Activated CD8-positive, alpha-beta memory T cell treated with anti-CD3 and anti-CD28 coated beads, Interleukin-2, amount 50 U/mL, for 24 hours (primary cell): ENCODE measurements around the gene STX12.
"Not testable (repeated sequence)": the region's sequence is repeated elsewhere in the genome, so short reads cannot be mapped to it uniquely, and the experiment has no call there.

Source experiments
- DNase-seq: peaks from one replicate; pipeline ENCODE4 v3.0.0-alpha.2; 2020; ENCODE audit errors: extremely low read depth

STX12 gene

DNA sequence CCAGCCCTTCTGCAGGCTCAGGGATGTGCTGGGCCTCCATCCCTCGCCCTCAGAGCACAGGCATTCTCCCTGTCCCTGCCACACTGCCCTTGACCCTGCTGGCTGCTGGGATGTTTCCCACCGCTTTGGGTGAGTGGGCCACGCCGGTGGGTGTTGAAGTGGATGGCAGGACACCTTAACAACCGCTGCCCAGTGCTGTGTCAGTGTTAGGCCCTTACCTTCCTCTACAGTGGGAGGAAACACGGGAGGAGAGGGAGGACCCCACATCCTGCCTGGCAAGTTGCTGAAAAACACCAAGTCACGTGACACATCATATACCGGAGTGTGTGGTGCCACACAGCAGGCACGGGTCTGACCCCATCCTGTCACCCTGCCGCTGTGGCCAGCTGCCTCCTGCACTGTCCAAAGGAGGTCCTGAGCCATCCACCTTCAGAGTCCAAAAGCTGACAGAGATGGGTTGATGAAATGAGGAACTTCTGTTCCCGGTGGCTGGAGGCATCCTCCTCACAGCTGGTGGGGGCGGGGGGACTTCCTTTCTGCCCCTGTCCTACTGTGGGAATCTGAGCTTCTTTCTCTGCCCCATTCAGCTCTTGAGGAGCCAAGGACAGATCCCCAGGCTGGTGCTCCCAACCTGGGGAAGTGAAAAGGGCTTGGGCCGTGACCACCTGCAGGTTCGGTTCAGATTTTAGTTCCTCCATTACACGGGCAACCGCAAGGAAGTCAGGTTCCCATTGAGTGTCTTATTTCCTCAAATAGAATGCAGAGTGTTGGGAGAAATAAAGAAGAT is 96.1 kb downstream of the STX12 start:
- no peak for DNase-seq

GRCh38 chr1:27869719-27870085 is 96.7 kb downstream of the STX12 start:
- DNase-seq: no peak

DNA sequence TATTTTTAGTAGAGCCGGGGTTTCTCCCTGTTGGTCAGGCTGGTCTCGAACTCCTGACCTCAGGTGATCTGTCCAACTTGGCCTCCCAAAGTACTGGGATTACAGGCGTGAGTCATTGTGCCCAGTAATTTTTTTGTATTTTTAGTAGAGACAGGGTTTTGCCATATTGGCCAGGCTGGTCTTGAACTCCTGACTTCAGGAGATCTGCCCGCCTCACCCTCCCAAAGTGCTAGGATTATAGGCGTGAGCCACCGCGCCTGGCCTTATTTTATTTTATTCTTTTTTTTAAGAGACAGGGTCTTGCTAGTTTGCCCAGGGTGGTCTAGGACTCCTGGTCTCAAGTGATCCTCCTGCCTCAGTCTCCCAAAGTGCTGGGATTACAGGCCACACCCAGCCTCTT is 98.1 kb downstream of the STX12 start:
- DNase-seq: not testable (repeated sequence)

DNA sequence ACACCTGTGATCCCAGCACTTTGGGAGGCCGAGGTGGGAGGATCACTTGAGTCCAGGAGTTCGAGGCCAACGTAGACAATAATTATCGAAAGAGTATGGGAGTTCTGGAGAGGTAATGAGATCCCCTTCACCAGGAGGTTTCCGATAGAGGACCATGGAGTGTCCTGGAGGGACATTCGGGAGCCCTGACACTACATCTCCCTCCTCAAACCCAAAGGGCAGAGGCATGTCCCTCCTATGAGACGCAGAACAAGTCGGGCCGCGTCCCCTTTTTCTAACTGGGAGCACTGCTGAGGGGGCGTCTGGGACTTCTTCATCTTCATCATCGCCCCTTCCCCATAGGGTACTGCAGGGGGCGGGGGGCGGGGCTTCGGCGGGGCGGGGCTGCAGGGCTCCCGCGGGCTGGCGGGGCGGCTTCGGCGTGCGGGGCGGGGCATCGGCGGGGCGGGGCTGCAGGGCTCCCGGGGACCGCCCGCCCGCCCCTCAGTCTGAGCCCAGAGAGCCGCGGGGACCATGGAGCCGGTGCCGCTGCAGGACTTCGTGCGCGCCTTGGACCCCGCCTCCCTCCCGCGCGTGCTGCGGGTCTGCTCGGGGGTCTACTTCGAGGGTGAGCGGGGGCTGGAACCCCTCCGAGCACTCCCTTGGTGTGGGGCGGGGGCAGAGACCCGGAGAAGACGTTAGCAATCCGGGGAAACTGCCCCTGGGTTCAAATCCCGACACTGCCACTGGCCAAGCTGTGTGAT is 99.2 kb downstream of the STX12 start, which contains the start of gene THEMIS2:
TSS of gene THEMIS2 (plus strand) at position 486 of the 743 bp plus-strand sequence. CDS start at position 514, 28 bp downstream.
- DNase-seq: peak; percentile 44

DNA sequence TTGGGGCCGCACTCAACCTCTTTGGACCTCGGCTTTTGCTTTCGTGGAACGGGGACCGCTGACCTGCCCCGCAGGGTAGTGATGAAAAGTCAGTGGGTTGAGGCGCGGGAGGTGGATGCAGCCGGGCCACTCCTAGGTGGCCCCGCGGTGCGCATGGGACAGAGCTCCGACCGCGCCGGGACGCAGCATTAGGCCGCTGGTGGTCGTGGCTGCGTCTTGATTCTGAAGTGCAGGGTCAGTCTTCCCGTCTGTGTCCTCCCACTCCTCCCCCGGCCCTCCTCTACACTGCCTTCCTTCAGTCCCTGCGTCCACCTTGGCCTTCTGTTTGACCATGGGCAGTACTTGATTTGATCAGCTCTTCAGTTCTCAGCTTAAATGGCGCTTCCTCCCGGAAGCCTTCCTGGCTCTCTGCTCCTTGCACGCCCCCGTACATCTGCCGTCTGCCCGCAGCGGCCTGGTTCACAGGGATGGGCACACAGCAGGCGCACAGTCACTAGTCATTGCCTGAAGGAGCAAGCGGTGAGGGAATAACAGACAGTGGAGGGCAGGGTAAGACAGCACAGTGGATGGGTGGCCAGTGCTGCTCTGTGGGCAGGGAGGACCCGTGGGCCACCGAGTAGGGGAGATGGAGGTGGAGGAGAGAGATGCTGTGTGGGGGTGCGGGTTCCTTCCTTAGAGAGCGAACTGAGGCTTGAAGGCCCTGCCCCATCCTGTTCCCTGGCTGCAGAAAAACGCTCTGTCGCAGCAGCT is 100.0 kb downstream of the STX12 start:
- no peak for DNase-seq

DNA sequence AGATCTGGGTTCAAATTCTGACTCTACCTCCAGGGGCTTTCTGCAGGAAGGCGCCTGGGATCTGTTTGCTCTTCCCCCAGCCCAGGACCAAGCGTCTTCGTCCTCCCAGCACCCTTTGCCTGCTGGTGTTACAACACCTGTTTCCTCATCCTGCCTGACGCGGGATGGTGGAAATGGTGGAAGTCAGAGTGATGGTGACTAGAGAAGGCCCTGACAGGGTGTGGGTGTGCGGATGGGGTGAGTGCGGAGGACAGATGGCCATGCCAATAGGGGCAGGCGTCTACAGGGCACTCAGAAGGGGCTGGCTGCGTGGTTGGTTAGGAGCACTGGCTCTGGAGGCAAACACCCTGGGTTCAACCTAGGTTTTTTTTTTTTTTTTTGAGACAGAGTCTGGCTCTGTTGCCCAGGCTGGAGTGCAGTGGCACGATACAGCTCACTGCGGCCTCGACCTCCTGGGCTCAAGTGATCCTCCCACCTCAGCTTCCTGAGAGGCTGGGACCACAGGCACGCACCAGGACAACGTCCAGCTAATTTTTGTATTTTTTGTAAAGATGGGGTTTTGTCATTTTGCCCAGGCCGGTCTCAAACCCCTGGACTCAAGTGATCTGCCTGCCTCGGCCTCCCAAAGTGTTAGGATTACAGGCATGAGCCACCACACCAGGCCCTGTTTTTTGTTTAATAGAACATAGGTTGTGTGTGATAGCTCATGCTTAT is 100.8 kb downstream of the STX12 start:
- DNase-seq: no peak
